Astrocyte (in vitro differentiated cells and primary cell): Measurements from ENCODE around the gene TRERF1. TPM values are rescaled to one million over a fixed set of nuclear protein-coding genes. Genes with fewer than 3 reads are reported as not detected.

Experiments used
- DNase-seq: peaks from one replicate; pipeline ENCODE4 v3.0.0-alpha.2; 2010; ENCODE audit warnings: low read depth
- FAIRE-seq: peaks from 2 replicates; lab custom pipeline; 2011; peaks lifted over from hg19 to GRCh38; lab: Jason Lieb, UNC
- H2AFZ ChIP-seq: 2 replicates; pipeline ENCODE4 v1.6.0; 2012; ENCODE audit warnings: low read depth, low read length, inconsistent platforms
- H3K27ac ChIP-seq: 2 replicates; pipeline ENCODE4 v1.5.1; 2011; ENCODE audit warnings: low read depth, low read length, inconsistent platforms
- H3K27me3 ChIP-seq: 2 replicates; pipeline ENCODE4 v1.6.0; 2011; ENCODE audit warnings: low read length, inconsistent platforms; ENCODE audit not compliant: insufficient read depth
- H3K36me3 ChIP-seq: 2 replicates; pipeline ENCODE4 v1.5.1; 2011; ENCODE audit warnings: low read length, inconsistent platforms; ENCODE audit not compliant: insufficient read depth
- H3K4me1 ChIP-seq: 2 replicates; pipeline ENCODE4 v1.5.1; 2011; ENCODE audit warnings: low read length, inconsistent platforms; ENCODE audit not compliant: insufficient read depth
- H3K4me2 ChIP-seq: 2 replicates; pipeline ENCODE4 v1.6.0; 2012; ENCODE audit warnings: low read length, inconsistent platforms
- H3K4me3 ChIP-seq: 2 replicates; pipeline ENCODE4 v1.5.1; 2011; ENCODE audit warnings: low read depth, mild to moderate bottlenecking, low read length, inconsistent platforms; ENCODE audit not compliant: insufficient read depth
- H3K79me2 ChIP-seq: 2 replicates; pipeline ENCODE4 v1.6.0; 2012; ENCODE audit warnings: mild to moderate bottlenecking, low read length, inconsistent platforms; ENCODE audit not compliant: insufficient read depth
- H3K9ac ChIP-seq: 2 replicates; pipeline ENCODE4 v1.6.0; 2012; ENCODE audit warnings: mild to moderate bottlenecking, low read length, inconsistent platforms
- H3K9me3 ChIP-seq: 2 replicates; pipeline ENCODE4 v1.5.1; 2012; ENCODE audit warnings: low read depth, mild to moderate bottlenecking, low read length, inconsistent platforms; ENCODE audit not compliant: insufficient read depth
- H4K20me1 ChIP-seq: 2 replicates; pipeline ENCODE4 v1.6.0; 2012; ENCODE audit warnings: low read length, inconsistent platforms; ENCODE audit not compliant: insufficient read depth
- H3K27ac Mint-ChIP-seq: one replicate; pipeline ENCODE4 v1.8.0; 2021; ENCODE audit warnings: mild to moderate bottlenecking, mixed read lengths; ENCODE audit not compliant: unreplicated experiment
- H3K27me3 Mint-ChIP-seq: one replicate; pipeline ENCODE4 v1.8.0; 2021; ENCODE audit warnings: low read depth, mixed read lengths; ENCODE audit not compliant: unreplicated experiment
- H3K36me3 Mint-ChIP-seq: one replicate; pipeline ENCODE4 v1.8.0; 2021; ENCODE audit warnings: low read depth, mixed read lengths; ENCODE audit not compliant: unreplicated experiment
- H3K4me1 Mint-ChIP-seq: one replicate; pipeline ENCODE4 v1.8.0; 2021; ENCODE audit warnings: low read depth, mixed read lengths; ENCODE audit not compliant: unreplicated experiment
- H3K4me3 Mint-ChIP-seq: one replicate; pipeline ENCODE4 v1.8.0; 2021; ENCODE audit warnings: mild to moderate bottlenecking, moderate library complexity, mixed read lengths; ENCODE audit not compliant: unreplicated experiment
- H3K9me3 Mint-ChIP-seq: one replicate; pipeline ENCODE4 v1.8.0; 2021; ENCODE audit warnings: mild to moderate bottlenecking, mixed read lengths; ENCODE audit not compliant: unreplicated experiment
- EZH2 ChIP-seq: IDR thresholded peaks from 2 replicates; pipeline ENCODE4 v1.6.1; 2012; ENCODE audit warnings: mild to moderate bottlenecking, low read length, inconsistent platforms; ENCODE audit not compliant: insufficient read depth
- total RNA-seq: library from RNA; stranded (reverse); gene quantifications from 2 replicates; pipeline ENCODE4 v1.2.1, GENCODE V29; 2021
- TF ChIP-seq, protein P1 (sequence below): IDR thresholded peaks from 2 replicates; pipeline ENCODE4 v1.5.1; 2011; ENCODE audit warnings: low read depth, mild to moderate bottlenecking, inconsistent platforms, low read length, moderate library complexity; ENCODE audit not compliant: insufficient read depth

Gene TRERF1
- total RNA-seq, 1 donor from 2014 or later: 8.6 TPM

DNA sequence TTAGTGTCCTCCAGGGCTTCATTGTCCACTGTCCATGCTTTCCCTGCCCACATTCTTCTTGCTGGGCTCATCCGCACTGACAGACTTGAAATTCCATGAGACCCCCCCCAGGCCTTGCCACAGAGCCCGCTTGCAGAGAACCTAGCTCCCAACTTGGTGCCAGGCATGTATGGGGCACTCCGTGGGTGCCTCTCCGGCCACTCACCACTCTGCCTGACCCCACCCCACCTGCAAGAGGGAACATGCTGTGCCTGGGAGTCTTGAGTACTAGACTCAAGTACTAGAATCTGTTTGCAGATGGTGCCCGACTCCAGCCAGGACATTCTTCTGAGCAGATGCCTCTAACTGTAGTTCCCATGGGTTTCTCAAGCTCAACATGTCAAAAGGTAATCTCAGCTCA lies 47.9 kb downstream of the TRERF1 start:
- DNase-seq (no peak), FAIRE-seq (no peak)
- no peak overlapping the region for H3K4me3 ChIP-seq
- peaks cover 4% of the 10 kb centered on the region for H4K20me1 ChIP-seq
- peak overlapping the region; percentile 64 for H3K9ac ChIP-seq
- H3K4me2 ChIP-seq: peak overlapping the region; percentile 73
- no peaks in the 10 kb centered on the region for H3K9me3 ChIP-seq
- no peak overlapping the region for H3K4me3 Mint-ChIP-seq
- H3K4me1 ChIP-seq: peaks cover 43% of the 10 kb centered on the region
- H3K27ac Mint-ChIP-seq: no peak overlapping the region
- H3K27me3 ChIP-seq: no peaks in the 10 kb centered on the region
- H2AFZ ChIP-seq: no peak overlapping the region
- H3K79me2 ChIP-seq: peaks cover 41% of the 10 kb centered on the region
- no peaks in the 10 kb centered on the region for H3K36me3 ChIP-seq
- TF ChIP-seq EZH2: no peak
- TF ChIP-seq, protein P1, sequence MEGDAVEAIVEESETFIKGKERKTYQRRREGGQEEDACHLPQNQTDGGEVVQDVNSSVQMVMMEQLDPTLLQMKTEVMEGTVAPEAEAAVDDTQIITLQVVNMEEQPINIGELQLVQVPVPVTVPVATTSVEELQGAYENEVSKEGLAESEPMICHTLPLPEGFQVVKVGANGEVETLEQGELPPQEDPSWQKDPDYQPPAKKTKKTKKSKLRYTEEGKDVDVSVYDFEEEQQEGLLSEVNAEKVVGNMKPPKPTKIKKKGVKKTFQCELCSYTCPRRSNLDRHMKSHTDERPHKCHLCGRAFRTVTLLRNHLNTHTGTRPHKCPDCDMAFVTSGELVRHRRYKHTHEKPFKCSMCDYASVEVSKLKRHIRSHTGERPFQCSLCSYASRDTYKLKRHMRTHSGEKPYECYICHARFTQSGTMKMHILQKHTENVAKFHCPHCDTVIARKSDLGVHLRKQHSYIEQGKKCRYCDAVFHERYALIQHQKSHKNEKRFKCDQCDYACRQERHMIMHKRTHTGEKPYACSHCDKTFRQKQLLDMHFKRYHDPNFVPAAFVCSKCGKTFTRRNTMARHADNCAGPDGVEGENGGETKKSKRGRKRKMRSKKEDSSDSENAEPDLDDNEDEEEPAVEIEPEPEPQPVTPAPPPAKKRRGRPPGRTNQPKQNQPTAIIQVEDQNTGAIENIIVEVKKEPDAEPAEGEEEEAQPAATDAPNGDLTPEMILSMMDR: no peak
- H3K4me1 Mint-ChIP-seq: peaks cover 42% of the 10 kb centered on the region
- H3K36me3 Mint-ChIP-seq: peaks cover 5% of the 10 kb centered on the region
- no peaks in the 10 kb centered on the region for H3K9me3 Mint-ChIP-seq
- peak overlapping the region; percentile 54 for H3K27ac ChIP-seq
- H3K27me3 Mint-ChIP-seq: no peaks in the 10 kb centered on the region

GRCh38 chr6:42403421-42403820 lies 48.3 kb downstream of the TRERF1 start:
- H3K27ac ChIP-seq: peak overlapping the region; percentile 54
- peaks cover 5% of the 10 kb centered on the region for H3K36me3 Mint-ChIP-seq
- H3K36me3 ChIP-seq: no peaks in the 10 kb centered on the region
- H3K4me3 Mint-ChIP-seq: no peak overlapping the region
- H3K9ac ChIP-seq: no peak overlapping the region
- DNase-seq (peak; percentile 47), FAIRE-seq (no peak)
- peaks cover 43% of the 10 kb centered on the region for H3K4me1 ChIP-seq
- no peaks in the 10 kb centered on the region for H3K27me3 ChIP-seq
- H3K4me1 Mint-ChIP-seq: peaks cover 42% of the 10 kb centered on the region
- no peak for TF ChIP-seq EZH2
- TF ChIP-seq, protein P1: no peak
- H3K9me3 Mint-ChIP-seq: no peaks in the 10 kb centered on the region
- no peaks in the 10 kb centered on the region for H3K27me3 Mint-ChIP-seq
- H3K79me2 ChIP-seq: peaks cover 41% of the 10 kb centered on the region
- peaks cover 7% of the 10 kb centered on the region for H4K20me1 ChIP-seq
- H3K4me3 ChIP-seq: no peak overlapping the region
- H3K9me3 ChIP-seq: no peaks in the 10 kb centered on the region
- H3K27ac Mint-ChIP-seq: no peak overlapping the region
- H3K4me2 ChIP-seq: peak overlapping the region; percentile 73
- no peak overlapping the region for H2AFZ ChIP-seq

DNA sequence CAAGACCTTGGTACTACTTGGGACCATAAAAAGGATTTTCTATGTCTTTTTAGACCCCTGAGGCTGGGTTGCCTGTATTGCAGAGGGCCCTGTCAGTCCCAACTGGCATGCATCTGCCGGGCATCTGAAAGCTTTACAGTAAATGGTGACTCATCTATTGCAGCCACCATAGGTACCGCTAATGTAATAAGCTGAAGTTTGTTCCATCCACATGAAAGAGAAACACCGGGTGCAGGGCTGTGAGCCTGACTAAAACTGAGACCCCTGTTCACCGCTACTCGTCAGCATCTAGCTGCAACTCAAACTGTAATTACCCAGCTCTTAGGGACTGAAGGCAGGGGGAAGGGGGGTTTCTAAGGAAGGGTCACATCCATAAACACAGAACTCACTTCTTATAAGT lies 49.5 kb downstream of the TRERF1 start:
- no peak for FAIRE-seq
- H3K9me3 Mint-ChIP-seq: no peaks in the 10 kb centered on the region
- Histone ChIP-seq H3K27me3 (no peaks in the 10 kb centered on the region), H3K9me3 (no peaks in the 10 kb centered on the region), H3K36me3 (no peaks in the 10 kb centered on the region), H3K4me3 (no peak overlapping the region), H3K27ac (no peak overlapping the region), H3K4me2 (peak overlapping the region; percentile 14), H3K4me1 (peaks cover 36% of the 10 kb centered on the region), H2AFZ (no peak overlapping the region), H3K9ac (no peak overlapping the region), H4K20me1 (peaks cover 14% of the 10 kb centered on the region), H3K79me2 (peaks cover 41% of the 10 kb centered on the region)
- H3K27ac Mint-ChIP-seq: no peak overlapping the region
- H3K4me1 Mint-ChIP-seq: peaks cover 35% of the 10 kb centered on the region
- peaks cover 5% of the 10 kb centered on the region for H3K36me3 Mint-ChIP-seq
- H3K27me3 Mint-ChIP-seq: no peaks in the 10 kb centered on the region
- peak; percentile 29 for DNase-seq
- TF ChIP-seq, protein P1: no peak
- TF ChIP-seq EZH2: no peak
- H3K4me3 Mint-ChIP-seq: no peak overlapping the region
